HG02973 (cell line): ENCODE results near the gene VPS13C.

Source experiments
- ATAC-seq: cut with Tn5 transposase; IDR thresholded peaks from one replicate; pipeline ENCODE4 v1.9.1; 2021; ENCODE audit warnings: moderate library complexity; ENCODE audit not compliant: unreplicated experiment

Gene VPS13C

GRCh38 chr15:61879219-61879618, 181.0 kb downstream of the VPS13C start:
- no peak for ATAC-seq

- no peak for ATAC-seq
These were observed 188.2 kb downstream of the VPS13C start for GRCh38 chr15:61871926-61872522.

GRCh38 chr15:61869656-61870055, 190.6 kb downstream of the VPS13C start:
- no peak for ATAC-seq

GRCh38 chr15:61861962-61862361, 198.3 kb downstream of the VPS13C start:
- no peak for ATAC-seq

GRCh38 chr15:61857169-61857829, 202.9 kb downstream of the VPS13C start:
- no peak for ATAC-seq

GRCh38 chr15:61856295-61856694, 204.0 kb downstream of the VPS13C start:
- ATAC-seq, result no peak

GRCh38 chr15:61853195-61853594, 207.1 kb downstream of the VPS13C start:
- ATAC-seq, result no peak

- ATAC-seq, result no peak
These were observed 208.3 kb downstream of the VPS13C start for GRCh38 chr15:61851955-61852354.

- ATAC-seq, result no peak
These were observed 210.8 kb downstream of the VPS13C start for GRCh38 chr15:61849447-61849846.

GRCh38 chr15:61841466-61841865, 218.8 kb downstream of the VPS13C start:
- no peak for ATAC-seq

GRCh38 chr15:61840090-61840489, 220.2 kb downstream of the VPS13C start:
- no peak for ATAC-seq

- ATAC-seq, result no peak
These were observed 220.7 kb downstream of the VPS13C start for GRCh38 chr15:61839546-61839945.

- ATAC-seq, result no peak
These were observed 224.6 kb downstream of the VPS13C start for GRCh38 chr15:61835496-61836106.

- ATAC-seq, result no peak
These were observed 225.2 kb downstream of the VPS13C start for GRCh38 chr15:61835029-61835428.

GRCh38 chr15:61834076-61834697, 226.1 kb downstream of the VPS13C start:
- no peak for ATAC-seq

- ATAC-seq, result no peak
These were observed 228.0 kb downstream of the VPS13C start for GRCh38 chr15:61832223-61832622.

- no peak for ATAC-seq
These were observed 228.7 kb downstream of the VPS13C start for GRCh38 chr15:61831505-61831921.

- ATAC-seq, result no peak
These were observed 229.5 kb downstream of the VPS13C start for GRCh38 chr15:61830536-61831330.

GRCh38 chr15:61829514-61829889, 230.7 kb downstream of the VPS13C start:
- no peak for ATAC-seq

- ATAC-seq, result no peak
These were observed 231.3 kb downstream of the VPS13C start for GRCh38 chr15:61828860-61829513.

GRCh38 chr15:61828008-61828407, 232.2 kb downstream of the VPS13C start:
- no peak for ATAC-seq
